Right atrium auricular region (tissue), 2 donors: ENCODE results near the gene TFDP2. TPM values are rescaled to one million over a fixed set of nuclear protein-coding genes. Genes with fewer than 3 reads are reported as not detected.
A peak's percentile ranks its signal among the peaks of the same experiment; 100 is the strongest.
"Not testable (repeated sequence)": the region's sequence is repeated elsewhere in the genome, so short reads cannot be mapped to it uniquely, and the experiment has no call there.

Experiments used
- DNase-seq: peaks from one replicate; pipeline ENCODE4 v3.0.0-alpha.2; 2019; ENCODE audit warnings: low spot score
- H3K27ac ChIP-seq, 2 donors: fragments of 200-600 bp; sonication (generic); 1 replicate in 1 of 2; 2 replicates in 1 of 2; pipeline ENCODE4 v1.5.1; 2016 to 2019
- H3K27me3 ChIP-seq, 2 donors: fragments of 200-600 bp; sonication (generic); one replicate each; pipeline versions ENCODE4 v1.5.1 to v1.6.0; 2017 to 2019
- H3K36me3 ChIP-seq: fragments of 200-600 bp; sonication (generic); one replicate; pipeline ENCODE4 v1.5.1; 2016
- H3K4me1 ChIP-seq, 2 donors: fragments of 200-600 bp; sonication (generic); one replicate each; pipeline versions ENCODE4 v1.5.1 to v1.6.0; 2017 to 2019
- H3K4me3 ChIP-seq, 2 donors: fragments of 200-600 bp; sonication (generic); 1 replicate in 1 of 2; 2 replicates in 1 of 2; pipeline ENCODE4 v1.5.1; 2017 to 2019; ENCODE audit warnings: mild to moderate bottlenecking in 1 of 2, moderate library complexity in 1 of 2
- H3K9me3 ChIP-seq, 2 donors: fragments of 200-600 bp; sonication (generic); one replicate each; pipeline ENCODE4 v1.5.1; 2019
- CTCF ChIP-seq, 2 donors: fragments of 200-600 bp; sonication (generic); IDR thresholded peaks; one replicate each; pipeline ENCODE4 v1.5.1; 2019; ENCODE audit warnings: antibody characterized with exemption in 2 of 2
- total RNA-seq, 2 donors: library from RNA; depleted of rRNA; stranded (reverse); fragments of >200 nt; gene quantifications; one replicate each; pipeline ENCODE4 v1.1.0, GENCODE V29; 2016

TFDP2 gene
- total RNA-seq, 2 donors from 2014 or later = 30.2 to 59.3 TPM

- no peak overlapping the region for H3K27ac ChIP-seq
- no peak for DNase-seq
- H3K9me3 ChIP-seq = no peaks in the 10 kb centered on the region
- no peaks in the 10 kb centered on the region for H3K27me3 ChIP-seq
- no peaks in the 10 kb centered on the region for H3K4me1 ChIP-seq
- no peaks in the 10 kb centered on the region for H3K36me3 ChIP-seq
- no peak overlapping the region for H3K4me3 ChIP-seq
- no peak for TF ChIP-seq CTCF (IDR thresholded peaks at IDR 0.05)
Measured at GRCh38 chr3:141921316-141921715, 228.0 kb downstream of the TFDP2 start.

- peaks cover 4% of the 10 kb centered on the region for H3K36me3 ChIP-seq
- TF ChIP-seq CTCF (IDR thresholded peaks at IDR 0.05) = no peak
Measured at GRCh38 chr3:141920701-141921100, 228.6 kb downstream of the TFDP2 start.

GRCh38 chr3:141915766-141916165 is 233.6 kb downstream of the TFDP2 start:
- H3K9me3 ChIP-seq = no peaks in the 10 kb centered on the region
- no peak for DNase-seq
- no peaks in the 10 kb centered on the region for H3K27me3 ChIP-seq
- H3K4me3 ChIP-seq = no peak overlapping the region
- peaks cover 23% of the 10 kb centered on the region for H3K36me3 ChIP-seq
- no peak for TF ChIP-seq CTCF (IDR thresholded peaks at IDR 0.05)
- no peaks in the 10 kb centered on the region for H3K4me1 ChIP-seq
- H3K27ac ChIP-seq = no peak overlapping the region

More at GRCh38 chr3:141920701-141921100, 228.6 kb downstream of the TFDP2 start:
- H3K27me3 ChIP-seq = no peaks in the 10 kb centered on the region
- no peak overlapping the region for H3K27ac ChIP-seq
- no peak for DNase-seq
- H3K4me3 ChIP-seq = no peak overlapping the region
- no peaks in the 10 kb centered on the region for H3K9me3 ChIP-seq
- H3K4me1 ChIP-seq = no peaks in the 10 kb centered on the region

- no peak overlapping the region for H3K27ac ChIP-seq
- DNase-seq = no peak
- no peak for TF ChIP-seq CTCF (IDR thresholded peaks at IDR 0.05)
- no peak overlapping the region for H3K4me3 ChIP-seq
- H3K27me3 ChIP-seq = no peaks in the 10 kb centered on the region
- no peaks in the 10 kb centered on the region for H3K9me3 ChIP-seq
- no peaks in the 10 kb centered on the region for H3K4me1 ChIP-seq
- H3K36me3 ChIP-seq = peaks cover 25% of the 10 kb centered on the region
Measured at GRCh38 chr3:141915016-141915415, 234.3 kb downstream of the TFDP2 start.

- DNase-seq = no peak
- Histone ChIP-seq H3K27ac (no peak overlapping the region), H3K9me3 (no peaks in the 10 kb centered on the region), H3K27me3 (no peaks in the 10 kb centered on the region), H3K4me1 (no peaks in the 10 kb centered on the region), H3K4me3 (no peak overlapping the region), H3K36me3 (peaks cover 27% of the 10 kb centered on the region)
- no peak for TF ChIP-seq CTCF (IDR thresholded peaks at IDR 0.05)
Measured at GRCh38 chr3:141914311-141914710, 235.0 kb downstream of the TFDP2 start.

- H3K27ac ChIP-seq = no peak overlapping the region
- no peaks in the 10 kb centered on the region for H3K27me3 ChIP-seq
- H3K4me3 ChIP-seq = no peak overlapping the region
- peaks cover 34% of the 10 kb centered on the region for H3K36me3 ChIP-seq
- H3K9me3 ChIP-seq = no peaks in the 10 kb centered on the region
- H3K4me1 ChIP-seq = no peaks in the 10 kb centered on the region
- peak; percentile 27 to 68 for TF ChIP-seq CTCF (IDR thresholded peaks at IDR 0.05)
- DNase-seq = no peak
Measured at GRCh38 chr3:141913150-141913811, 236.1 kb downstream of the TFDP2 start.

- not testable (repeated sequence) for H3K4me3 ChIP-seq, H3K27ac ChIP-seq, H3K27me3 ChIP-seq, DNase-seq, H3K9me3 ChIP-seq, H3K4me1 ChIP-seq
- peaks cover 48% of the 10 kb centered on the region for H3K36me3 ChIP-seq
Measured at GRCh38 chr3:141909986-141910385, 239.4 kb downstream of the TFDP2 start.
